ENCODE data around the gene KRTAP5-10.
"Not testable (repeated sequence)": the region's sequence is repeated elsewhere in the genome, so short reads cannot be mapped to it uniquely, and the experiment has no call there.

Gene KRTAP5-10

GRCh38 chr11:71574418-71574817 lies 9.1 kb downstream of the KRTAP5-10 start:
- DNase-seq, result no peak

GRCh38 chr11:71575723-71576424 lies 10.5 kb downstream of the KRTAP5-10 start:
- no peak for DNase-seq

GRCh38 chr11:71576688-71577465 lies 11.5 kb downstream of the KRTAP5-10 start:
- DNase-seq, result not testable (repeated sequence)

GRCh38 chr11:71577469-71578004 lies 12.2 kb downstream of the KRTAP5-10 start:
- DNase-seq, result no peak

GRCh38 chr11:71579513-71579912 lies 14.2 kb downstream of the KRTAP5-10 start:
- not testable (repeated sequence) for DNase-seq

GRCh38 chr11:71580057-71581003 lies 15.0 kb downstream of the KRTAP5-10 start:
- no peak for DNase-seq

GRCh38 chr11:71581826-71582225 lies 16.5 kb downstream of the KRTAP5-10 start:
- no peak for DNase-seq

GRCh38 chr11:71582309-71582895 lies 17.0 kb downstream of the KRTAP5-10 start, which contains the start of gene KRTAP5-11:
TSS of gene KRTAP5-11 (minus strand) at chr11:71582875. CDS start at chr11:71582837, 38 bp downstream.
- DNase-seq, result no peak

GRCh38 chr11:71582969-71583368 lies 17.6 kb downstream of the KRTAP5-10 start:
- not testable (repeated sequence) for DNase-seq

GRCh38 chr11:71585673-71586072 lies 20.3 kb downstream of the KRTAP5-10 start:
- not testable (repeated sequence) for DNase-seq

- not testable (repeated sequence) for DNase-seq
These were observed 23.0 kb downstream of the KRTAP5-10 start for GRCh38 chr11:71588314-71588713.

GRCh38 chr11:71588822-71589545 lies 23.6 kb downstream of the KRTAP5-10 start:
- DNase-seq, result peak; percentile 6

GRCh38 chr11:71589546-71589920 lies 24.2 kb downstream of the KRTAP5-10 start:
- not testable (repeated sequence) for DNase-seq

GRCh38 chr11:71603221-71603620 lies 37.9 kb downstream of the KRTAP5-10 start:
- not testable (repeated sequence) for DNase-seq

- not testable (repeated sequence) for DNase-seq
These were observed 39.6 kb downstream of the KRTAP5-10 start for GRCh38 chr11:71604798-71605488.

- not testable (repeated sequence) for DNase-seq
These were observed 41.6 kb downstream of the KRTAP5-10 start for GRCh38 chr11:71606853-71607519.

- DNase-seq, result not testable (repeated sequence)
These were observed 42.3 kb downstream of the KRTAP5-10 start for GRCh38 chr11:71607520-71608216.

- DNase-seq, result not testable (repeated sequence)
These were observed 42.9 kb downstream of the KRTAP5-10 start for GRCh38 chr11:71608272-71608671.

GRCh38 chr11:71611218-71611910 lies 46.0 kb downstream of the KRTAP5-10 start:
- not testable (repeated sequence) for DNase-seq

Data from CD4-positive, alpha-beta T cell treated with Interferon gamma for 1 hour (primary cell).